SK-N-SH treated with all-trans-retinoic acid at 6 μM for 48 hours (cell line): ENCODE data around the gene PLXNA4.

Experiments used
- ARNTL ChIP-seq: fragments of 450-650 bp; formaldehyde crosslinking; IDR thresholded peaks from 2 replicates; pipeline ENCODE4 v1.5.0; 2020; ENCODE audit warnings: low read depth, mild to moderate bottlenecking, moderate library complexity, borderline replicate concordance
- BACH2 ChIP-seq: fragments of 250-450 bp; sonication (Bioruptor Pico); IDR thresholded peaks from 2 replicates; pipeline ENCODE4 v1.9.0; 2021; ENCODE audit warnings: mild to moderate bottlenecking, borderline replicate concordance
- CSDC2 ChIP-seq: fragments of 250-450 bp; sonication (Bioruptor Pico); IDR thresholded peaks from 2 replicates; pipeline ENCODE4 v1.5.0; 2020; ENCODE audit warnings: mild to moderate bottlenecking, moderate library complexity
- ISL1 ChIP-seq: fragments of 250-450 bp; sonication (Bioruptor Pico); IDR thresholded peaks from 2 replicates; pipeline ENCODE4 v2.1.2; 2022; ENCODE audit warnings: mild to moderate bottlenecking, moderate library complexity
- OSR1 ChIP-seq: fragments of 250-450 bp; sonication (Bioruptor Pico); IDR thresholded peaks from 2 replicates; pipeline ENCODE4 v1.8.0; 2022; ENCODE audit warnings: moderate library complexity, mild to moderate bottlenecking, inconsistent platforms
- PPARA ChIP-seq: fragments of 250-450 bp; sonication (Bioruptor Pico); IDR thresholded peaks from 2 replicates; pipeline ENCODE4 v1.5.0; 2020; ENCODE audit warnings: mild to moderate bottlenecking, borderline replicate concordance
- RARB ChIP-seq: fragments of 250-450 bp; sonication (Bioruptor Pico); IDR thresholded peaks from 2 replicates; pipeline ENCODE4 v1.8.0; 2021; ENCODE audit warnings: mild to moderate bottlenecking, moderate library complexity
- ZFP3 ChIP-seq: fragments of 250-450 bp; sonication (Bioruptor Pico); IDR thresholded peaks from 2 replicates; pipeline ENCODE4 v1.5.0; 2020; ENCODE audit warnings: mild to moderate bottlenecking, moderate library complexity
- ZFP30 ChIP-seq: fragments of 450-650 bp; formaldehyde crosslinking; IDR thresholded peaks from 2 replicates; pipeline ENCODE4 v1.5.0; 2022; ENCODE audit warnings: mild to moderate bottlenecking, moderate library complexity
- TF ChIP-seq, protein P1 (sequence below): fragments of 250-450 bp; sonication (Bioruptor Pico); IDR thresholded peaks from 2 replicates; pipeline ENCODE4 v1.8.0; 2020; ENCODE audit warnings: mild to moderate bottlenecking, moderate library complexity, borderline replicate concordance
- TF ChIP-seq, protein P2 (sequence below): fragments of 250-450 bp; sonication (Bioruptor Pico); IDR thresholded peaks from 2 replicates; pipeline ENCODE4 v1.5.1; 2020; ENCODE audit warnings: low read depth, mild to moderate bottlenecking, moderate library complexity
- TF ChIP-seq, protein P3 (sequence below): fragments of 250-450 bp; sonication (Bioruptor Pico); IDR thresholded peaks from 2 replicates; pipeline ENCODE4 v1.5.0; 2020; ENCODE audit warnings: mild to moderate bottlenecking, moderate library complexity

DNA sequence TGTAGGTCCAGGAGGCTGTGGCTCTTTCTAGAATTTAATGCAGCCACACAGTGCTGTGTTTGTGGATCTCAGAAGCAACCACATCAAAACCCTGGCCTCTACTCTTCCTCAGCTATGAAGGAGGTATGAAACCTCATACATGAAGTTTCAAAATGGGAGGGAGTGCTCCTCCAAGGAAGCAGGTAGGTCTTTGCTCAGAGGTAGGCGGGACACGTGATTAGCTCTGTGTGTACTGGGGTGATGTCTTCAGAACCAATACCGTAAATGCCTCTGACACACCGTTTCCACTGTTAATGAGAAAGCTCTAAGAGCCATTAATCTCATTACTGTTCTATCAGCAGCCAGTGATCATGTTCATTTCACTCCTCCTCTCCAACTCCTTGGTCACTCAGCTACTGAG is 126.1 kb downstream of the PLXNA4 start:
- TF ChIP-seq PPARA (CRISPR knock-in tag) (no peak), BACH2 (CRISPR knock-in tag) (no peak), RARB (no peak), ZFP30 (CRISPR knock-in tag) (no peak), ZFP3 (CRISPR knock-in tag) (no peak), ARNTL (CRISPR knock-in tag) (no peak), ISL1 (CRISPR knock-in tag) (no peak), CSDC2 (CRISPR knock-in tag) (no peak), OSR1 (CRISPR knock-in tag) (no peak)
- TF ChIP-seq, protein P1, sequence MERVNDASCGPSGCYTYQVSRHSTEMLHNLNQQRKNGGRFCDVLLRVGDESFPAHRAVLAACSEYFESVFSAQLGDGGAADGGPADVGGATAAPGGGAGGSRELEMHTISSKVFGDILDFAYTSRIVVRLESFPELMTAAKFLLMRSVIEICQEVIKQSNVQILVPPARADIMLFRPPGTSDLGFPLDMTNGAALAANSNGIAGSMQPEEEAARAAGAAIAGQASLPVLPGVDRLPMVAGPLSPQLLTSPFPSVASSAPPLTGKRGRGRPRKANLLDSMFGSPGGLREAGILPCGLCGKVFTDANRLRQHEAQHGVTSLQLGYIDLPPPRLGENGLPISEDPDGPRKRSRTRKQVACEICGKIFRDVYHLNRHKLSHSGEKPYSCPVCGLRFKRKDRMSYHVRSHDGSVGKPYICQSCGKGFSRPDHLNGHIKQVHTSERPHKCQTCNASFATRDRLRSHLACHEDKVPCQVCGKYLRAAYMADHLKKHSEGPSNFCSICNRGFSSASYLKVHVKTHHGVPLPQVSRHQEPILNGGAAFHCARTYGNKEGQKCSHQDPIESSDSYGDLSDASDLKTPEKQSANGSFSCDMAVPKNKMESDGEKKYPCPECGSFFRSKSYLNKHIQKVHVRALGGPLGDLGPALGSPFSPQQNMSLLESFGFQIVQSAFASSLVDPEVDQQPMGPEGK (CRISPR knock-in tag) = no peak
- TF ChIP-seq, protein P2, sequence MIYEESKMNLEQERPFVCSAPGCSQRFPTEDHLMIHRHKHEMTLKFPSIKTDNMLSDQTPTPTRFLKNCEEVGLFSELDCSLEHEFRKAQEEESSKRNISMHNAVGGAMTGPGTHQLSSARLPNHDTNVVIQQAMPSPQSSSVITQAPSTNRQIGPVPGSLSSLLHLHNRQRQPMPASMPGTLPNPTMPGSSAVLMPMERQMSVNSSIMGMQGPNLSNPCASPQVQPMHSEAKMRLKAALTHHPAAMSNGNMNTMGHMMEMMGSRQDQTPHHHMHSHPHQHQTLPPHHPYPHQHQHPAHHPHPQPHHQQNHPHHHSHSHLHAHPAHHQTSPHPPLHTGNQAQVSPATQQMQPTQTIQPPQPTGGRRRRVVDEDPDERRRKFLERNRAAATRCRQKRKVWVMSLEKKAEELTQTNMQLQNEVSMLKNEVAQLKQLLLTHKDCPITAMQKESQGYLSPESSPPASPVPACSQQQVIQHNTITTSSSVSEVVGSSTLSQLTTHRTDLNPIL (CRISPR knock-in tag) = no peak
- TF ChIP-seq, protein P3, sequence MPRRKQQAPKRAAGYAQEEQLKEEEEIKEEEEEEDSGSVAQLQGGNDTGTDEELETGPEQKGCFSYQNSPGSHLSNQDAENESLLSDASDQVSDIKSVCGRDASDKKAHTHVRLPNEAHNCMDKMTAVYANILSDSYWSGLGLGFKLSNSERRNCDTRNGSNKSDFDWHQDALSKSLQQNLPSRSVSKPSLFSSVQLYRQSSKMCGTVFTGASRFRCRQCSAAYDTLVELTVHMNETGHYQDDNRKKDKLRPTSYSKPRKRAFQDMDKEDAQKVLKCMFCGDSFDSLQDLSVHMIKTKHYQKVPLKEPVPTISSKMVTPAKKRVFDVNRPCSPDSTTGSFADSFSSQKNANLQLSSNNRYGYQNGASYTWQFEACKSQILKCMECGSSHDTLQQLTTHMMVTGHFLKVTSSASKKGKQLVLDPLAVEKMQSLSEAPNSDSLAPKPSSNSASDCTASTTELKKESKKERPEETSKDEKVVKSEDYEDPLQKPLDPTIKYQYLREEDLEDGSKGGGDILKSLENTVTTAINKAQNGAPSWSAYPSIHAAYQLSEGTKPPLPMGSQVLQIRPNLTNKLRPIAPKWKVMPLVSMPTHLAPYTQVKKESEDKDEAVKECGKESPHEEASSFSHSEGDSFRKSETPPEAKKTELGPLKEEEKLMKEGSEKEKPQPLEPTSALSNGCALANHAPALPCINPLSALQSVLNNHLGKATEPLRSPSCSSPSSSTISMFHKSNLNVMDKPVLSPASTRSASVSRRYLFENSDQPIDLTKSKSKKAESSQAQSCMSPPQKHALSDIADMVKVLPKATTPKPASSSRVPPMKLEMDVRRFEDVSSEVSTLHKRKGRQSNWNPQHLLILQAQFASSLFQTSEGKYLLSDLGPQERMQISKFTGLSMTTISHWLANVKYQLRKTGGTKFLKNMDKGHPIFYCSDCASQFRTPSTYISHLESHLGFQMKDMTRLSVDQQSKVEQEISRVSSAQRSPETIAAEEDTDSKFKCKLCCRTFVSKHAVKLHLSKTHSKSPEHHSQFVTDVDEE (CRISPR knock-in tag) = no peak
